Measurements from ENCODE around the gene CRTC3.
"Not testable (repeated sequence)": the region's sequence is repeated elsewhere in the genome, so short reads cannot be mapped to it uniquely, and the experiment has no call there.

Gene CRTC3

DNA sequence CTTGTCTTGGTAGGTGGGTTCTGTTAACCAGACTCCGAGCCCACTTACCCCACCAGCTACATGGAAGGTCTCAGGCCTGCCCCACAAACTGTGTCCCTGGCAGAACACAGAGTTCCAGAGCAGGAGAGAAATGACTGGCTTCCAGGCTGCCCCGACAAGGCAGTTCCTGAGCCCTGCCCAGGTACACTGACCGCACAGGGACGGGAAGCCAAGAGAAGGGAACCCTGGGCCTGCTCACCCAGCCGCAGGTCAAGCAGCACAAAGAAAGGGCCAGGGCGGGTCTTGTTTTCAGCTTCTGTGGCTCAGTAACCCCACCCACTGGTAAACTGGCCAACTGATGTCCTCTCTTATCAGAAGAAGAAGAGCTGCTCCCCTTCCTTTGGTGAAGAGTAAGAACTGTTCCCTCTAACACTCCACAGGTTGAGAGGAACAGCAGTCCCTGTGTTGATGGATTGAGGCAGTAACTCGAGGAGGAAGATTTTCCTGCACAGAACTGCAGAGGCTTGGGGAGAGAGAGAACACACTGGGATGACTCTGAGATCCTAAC, 68.4 kb downstream of the CRTC3 start:
- no peak for DNase-seq

DNA sequence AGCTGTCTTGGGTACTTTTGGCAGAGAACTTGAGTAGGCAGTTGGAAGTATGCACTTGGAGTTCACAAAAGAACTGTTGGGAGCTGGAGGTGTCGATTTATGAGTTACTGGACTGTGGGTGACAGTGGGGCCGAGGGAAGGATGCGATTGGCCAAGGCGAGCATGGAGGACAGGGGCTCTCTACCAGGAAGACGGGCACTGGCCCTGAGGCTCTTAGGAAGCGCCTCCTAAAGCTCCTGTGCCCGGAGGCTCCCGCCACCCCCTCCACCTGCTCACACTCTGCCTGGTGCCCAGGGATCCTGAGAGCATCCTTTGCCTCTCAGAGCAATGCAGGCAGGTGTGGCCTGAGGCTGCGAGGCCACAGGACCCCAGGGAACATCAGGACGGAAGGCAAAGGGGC, 69.0 kb downstream of the CRTC3 start:
- DNase-seq: no peak

DNA sequence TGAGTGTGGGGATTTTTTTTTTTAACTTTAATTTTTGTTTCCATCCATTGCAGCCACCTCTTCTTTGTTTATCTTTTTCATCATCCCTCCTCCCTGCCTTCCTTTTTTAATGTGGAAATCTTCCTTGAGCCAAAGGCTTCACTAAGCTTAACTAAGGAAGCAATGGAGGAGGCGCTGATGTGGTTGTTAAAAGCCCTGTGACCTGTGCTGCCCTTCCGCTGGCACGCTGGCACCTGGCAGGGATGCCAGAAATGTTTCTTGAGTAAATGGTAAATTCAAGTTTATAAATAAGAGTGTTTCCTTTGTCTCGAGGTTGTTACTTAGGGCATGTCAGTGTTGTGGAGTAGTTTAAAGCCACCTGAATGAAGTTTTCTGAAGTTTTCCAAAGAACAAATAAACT, 69.4 kb downstream of the CRTC3 start:
- no peak for DNase-seq

DNA sequence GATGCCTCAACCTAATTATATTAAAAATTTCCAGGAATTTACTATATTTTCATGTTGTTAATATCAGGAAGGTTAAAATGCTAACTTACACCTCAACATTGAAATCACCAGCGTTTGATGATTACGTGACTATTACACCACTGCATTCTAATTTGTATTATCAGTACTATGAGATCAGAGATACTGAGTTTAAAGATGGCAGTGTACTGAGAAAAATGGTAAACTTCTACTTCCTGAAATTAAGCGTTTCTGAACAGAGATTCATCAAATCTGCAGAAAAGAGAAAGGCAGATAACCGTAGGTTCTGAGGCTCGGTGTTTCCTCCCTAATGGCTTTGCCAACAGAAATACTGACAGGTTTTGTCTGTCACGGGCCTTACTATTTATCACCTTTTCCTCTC, 69.9 kb downstream of the CRTC3 start:
- no peak for DNase-seq

DNA sequence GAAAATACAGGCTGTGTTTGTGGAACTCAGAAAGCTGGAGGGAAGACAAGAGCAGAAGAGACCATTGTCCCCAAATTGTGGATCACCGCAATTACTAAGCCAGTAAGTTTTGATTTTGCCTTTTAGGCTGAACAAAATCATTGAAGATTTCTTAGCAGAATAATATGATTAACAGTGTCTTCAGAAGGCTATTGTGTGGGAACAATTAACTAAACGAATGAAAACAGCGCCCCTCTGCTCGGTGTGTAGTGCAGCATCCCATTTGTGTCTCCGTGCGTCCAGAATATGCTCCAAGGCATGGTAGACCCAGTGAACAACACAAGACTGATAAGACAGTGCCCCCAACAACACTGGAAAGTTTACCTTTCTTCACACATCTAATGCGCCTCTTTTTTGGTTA, 71.2 kb downstream of the CRTC3 start:
- DNase-seq: no peak

DNA sequence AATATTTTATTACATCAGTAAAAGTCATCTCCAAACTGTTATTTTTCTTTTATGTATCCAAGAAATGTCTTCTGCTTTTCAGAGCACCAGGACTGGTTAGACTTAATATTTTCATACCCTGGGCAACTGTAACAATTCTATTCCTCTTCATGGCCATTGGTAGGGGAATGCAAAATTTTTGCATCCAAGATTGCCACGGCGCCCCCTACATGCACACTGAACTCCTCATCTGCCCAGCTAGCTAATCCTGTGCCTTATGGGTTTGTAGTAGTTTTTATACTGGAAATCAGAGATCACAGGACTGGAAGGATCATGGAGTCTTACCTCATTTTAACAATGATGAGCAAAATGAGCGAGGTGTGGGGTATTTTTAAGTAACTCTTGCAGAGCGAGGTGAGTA, 74.2 kb downstream of the CRTC3 start:
- DNase-seq: no peak

DNA sequence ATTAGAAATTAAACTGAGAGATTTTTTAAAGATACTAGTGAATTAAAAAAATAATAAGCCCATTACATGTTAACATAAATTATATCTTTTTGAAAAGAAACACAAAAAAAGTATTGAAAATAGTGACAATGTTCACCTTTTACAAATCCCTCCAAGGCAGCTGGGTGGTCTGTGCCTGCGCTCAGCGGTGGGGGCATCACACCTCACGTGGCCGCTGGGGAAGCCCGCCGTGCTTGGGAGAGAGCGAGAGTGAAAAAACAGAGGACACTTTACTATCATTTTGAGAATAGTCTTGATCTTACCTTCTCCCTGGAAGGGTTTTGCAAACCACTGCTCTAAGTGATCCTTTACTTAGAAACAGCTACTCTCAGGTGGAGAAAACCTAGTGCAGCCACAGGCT, 76.9 kb downstream of the CRTC3 start:
- DNase-seq: no peak

DNA sequence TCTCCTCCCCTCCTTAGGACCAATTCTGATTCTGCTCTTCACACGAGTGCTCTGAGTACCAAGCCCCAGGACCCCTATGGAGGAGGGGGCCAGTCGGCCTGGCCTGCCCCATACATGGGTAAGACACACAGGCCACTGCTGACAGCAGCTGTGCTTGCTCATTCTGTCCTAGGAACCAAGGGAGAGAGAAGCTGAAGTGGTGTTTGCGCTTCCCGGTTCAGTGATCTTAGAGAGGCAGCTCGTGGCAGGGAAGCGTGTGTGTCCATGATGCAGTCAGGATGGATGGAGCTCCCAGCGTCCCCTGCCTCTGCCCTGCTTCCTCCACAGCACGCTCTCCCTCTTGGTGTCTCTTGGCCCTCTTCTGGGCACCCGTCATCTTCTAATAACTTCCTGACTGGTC, 77.6 kb downstream of the CRTC3 start:
- DNase-seq: no peak

DNA sequence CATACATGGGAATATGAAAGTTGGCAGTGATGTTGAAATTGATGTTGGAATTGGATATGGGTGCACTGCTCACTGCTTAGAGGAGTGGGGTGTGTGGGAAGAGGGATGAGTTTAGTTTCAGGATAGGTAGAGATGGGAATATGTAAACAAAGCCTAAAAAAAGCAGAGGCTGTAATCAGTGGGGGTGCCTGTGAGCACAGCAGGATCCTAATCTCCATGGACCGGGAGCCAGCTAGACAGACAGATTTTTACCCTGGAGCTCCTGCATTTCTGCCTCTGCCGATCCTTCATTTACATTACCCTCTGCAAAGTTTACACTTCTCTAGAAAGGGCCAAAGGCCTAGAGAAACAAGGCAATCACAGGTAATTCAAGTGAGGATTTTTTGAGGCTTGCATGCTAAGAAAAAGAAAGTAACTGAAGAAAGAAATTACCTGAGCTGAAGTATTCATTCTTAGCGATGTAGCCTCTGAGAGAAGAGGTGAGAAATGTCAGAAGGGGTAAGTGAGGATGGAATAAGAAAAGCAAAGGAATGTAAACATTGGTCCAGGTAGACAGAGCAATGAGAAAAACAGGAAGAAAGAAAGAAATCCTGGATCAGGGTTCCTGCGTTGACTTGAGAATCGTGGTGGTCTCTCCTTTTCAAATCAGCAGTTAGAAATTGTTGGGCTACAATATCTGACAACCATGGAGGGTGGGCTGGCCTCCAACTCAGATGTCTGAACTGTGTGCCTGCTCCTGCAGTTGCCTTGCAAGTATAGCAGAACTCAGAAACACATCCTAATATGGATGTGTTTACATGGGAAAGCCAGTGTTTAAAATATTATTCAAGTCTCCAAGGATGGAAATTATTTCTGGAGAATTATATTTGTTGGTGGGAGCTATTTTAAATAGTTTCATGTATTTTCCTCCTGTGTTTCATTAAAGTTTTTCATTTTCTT, 79.8 kb downstream of the CRTC3 start:
- DNase-seq: no peak

DNA sequence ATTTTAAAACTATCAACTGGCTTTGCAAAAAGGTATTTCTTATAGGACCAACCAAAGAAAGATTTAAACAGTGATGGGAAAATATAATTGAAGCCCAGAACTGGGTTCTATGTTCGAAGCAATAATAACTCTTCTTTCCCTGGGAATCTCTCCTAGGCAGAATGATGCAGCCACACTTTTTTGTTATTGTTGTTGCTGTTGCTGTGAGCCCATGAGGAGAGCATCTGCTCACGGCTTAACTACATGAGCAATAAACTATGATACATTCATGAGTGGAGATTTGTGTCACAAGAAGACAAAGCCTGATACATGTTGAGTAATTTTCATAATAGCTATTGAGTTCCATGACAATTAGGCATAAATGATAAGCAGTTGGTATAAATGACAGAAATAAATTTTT, 80.5 kb downstream of the CRTC3 start:
- DNase-seq: no peak

DNA sequence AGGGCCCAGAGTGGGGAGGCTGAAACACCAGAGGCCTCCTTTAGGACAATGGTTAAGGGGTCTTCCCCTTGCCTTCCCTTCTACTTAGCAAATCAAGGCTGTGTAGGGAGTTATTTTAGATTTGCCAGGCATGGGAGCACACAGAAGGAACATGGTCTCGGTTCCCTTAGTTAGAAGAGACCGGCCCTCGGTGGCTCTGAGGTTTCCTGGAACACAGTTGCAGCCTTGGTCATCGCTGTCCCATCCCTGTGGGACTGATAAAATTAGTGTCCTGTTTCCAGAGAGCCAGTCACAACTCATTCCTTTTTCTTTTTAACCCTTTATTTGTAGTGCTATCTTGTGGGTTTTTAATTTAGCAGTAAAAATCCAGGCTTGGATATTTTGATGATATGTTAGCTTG, 81.4 kb downstream of the CRTC3 start:
- DNase-seq: no peak

DNA sequence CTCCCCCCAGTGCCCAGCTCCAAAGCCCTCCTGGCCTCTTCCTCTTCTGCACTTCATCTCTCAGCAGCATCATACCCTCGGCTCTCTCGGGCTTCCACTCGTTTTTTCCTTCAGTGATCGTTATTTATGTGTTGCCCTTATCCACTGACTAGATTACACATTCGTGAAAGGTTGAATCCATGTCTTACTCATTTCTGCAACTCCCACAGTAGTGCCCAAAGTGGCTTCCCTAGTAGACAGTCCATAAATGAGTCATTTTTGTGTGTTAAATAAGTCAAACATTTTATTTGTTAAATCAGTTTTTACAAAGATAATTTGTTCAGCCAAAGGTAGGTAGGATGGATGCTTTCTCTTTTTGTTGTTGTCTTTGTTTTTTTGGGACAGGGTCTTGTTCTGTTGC, 87.4 kb downstream of the CRTC3 start:
- no peak for DNase-seq

DNA sequence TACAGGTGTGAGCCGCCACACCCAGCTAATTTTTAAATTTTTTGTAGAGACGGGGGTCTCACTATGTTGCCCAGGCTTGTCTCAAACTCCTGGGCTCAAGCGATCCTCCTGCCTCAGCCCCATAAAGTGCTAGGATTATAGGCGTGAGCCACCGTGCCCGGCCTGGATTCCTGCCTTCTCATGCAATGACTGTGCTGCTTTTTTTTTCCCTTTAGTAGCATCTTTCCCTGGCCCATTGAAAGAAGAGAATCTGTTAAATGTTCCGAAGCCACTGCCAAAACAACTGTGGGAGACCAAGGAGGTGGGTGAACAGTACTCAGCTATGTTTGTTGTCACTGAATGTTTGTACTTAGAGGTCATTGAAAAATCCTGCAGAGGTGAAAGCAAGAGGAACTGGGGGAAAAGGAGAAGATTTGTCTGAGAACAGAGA, 88.0 kb downstream of the CRTC3 start:
- DNase-seq: no peak

DNA sequence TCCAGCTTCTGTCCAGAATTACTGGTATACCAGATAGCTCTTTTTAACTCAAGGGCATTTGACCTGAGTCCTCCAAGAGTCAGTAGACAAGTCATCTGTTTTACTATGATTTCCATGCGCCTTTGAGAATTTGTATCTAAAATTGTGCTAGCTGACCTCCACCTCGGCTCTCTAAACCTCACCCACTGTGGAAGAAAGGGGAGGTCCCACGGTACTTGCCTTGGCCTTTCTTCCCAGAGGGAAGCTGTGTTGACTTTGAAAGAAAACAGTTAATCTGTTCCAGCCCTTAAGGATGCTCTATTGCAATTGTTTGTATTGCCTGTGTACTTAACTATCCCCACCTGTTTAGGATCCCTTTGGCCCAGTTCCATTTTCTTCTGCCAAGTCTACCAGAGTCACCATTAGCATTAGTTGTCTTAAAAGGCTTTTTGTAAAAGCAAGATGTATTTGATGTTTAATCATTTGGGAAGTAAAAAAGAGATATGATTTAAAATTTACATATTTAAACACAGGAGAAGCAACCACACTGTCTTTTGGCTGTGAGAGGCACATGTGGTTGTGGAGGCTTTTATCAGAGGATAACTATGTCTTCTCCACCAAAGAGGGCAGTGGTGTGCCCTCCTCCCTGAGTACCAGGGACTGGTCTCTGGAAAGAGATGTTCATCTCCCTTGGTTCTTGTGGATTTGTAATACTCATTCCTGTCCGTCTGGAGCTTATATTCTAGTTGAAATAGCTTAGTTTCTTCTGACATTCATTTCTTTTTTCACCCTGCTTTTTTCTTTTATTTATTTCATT, 88.8 kb downstream of the CRTC3 start:
- no peak for DNase-seq

DNA sequence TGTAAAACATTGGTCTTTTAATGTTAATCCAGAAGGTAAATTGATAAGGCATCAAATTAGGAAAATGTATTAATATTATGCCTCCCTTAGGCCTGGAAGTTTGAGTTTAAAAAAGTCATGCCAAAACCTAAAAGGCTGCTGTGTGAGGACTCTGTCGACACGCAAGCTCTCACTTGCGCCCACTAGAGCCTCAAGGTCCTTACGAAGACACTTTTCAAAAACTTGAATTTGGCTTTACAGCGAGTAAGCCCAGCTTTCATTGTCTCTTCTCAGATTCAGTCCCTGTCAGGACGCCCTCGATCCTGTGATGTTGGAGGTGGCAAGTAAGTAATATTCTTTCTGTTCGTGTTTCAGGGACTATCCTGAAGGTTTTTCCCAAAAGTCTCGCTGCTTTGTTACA, 89.7 kb downstream of the CRTC3 start:
- no peak for DNase-seq

DNA sequence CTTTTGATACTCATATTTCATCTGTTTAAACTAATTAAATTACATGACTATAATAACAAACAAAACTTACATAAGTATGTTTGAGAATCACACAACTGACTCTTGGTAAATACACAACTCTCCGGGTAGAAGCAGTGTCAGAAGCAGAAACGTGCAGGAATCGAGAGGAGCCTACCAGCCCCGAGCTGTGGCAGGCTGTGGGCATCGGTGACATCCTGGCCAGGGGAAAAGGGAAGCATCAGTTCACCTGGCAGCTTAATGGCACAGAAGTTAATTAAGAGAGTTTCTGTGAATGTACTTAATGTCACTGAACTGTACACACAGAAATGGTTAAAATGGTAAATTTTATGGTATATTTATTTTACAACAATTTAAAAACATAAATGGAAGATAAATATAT, 90.2 kb downstream of the CRTC3 start:
- no peak for DNase-seq

DNA sequence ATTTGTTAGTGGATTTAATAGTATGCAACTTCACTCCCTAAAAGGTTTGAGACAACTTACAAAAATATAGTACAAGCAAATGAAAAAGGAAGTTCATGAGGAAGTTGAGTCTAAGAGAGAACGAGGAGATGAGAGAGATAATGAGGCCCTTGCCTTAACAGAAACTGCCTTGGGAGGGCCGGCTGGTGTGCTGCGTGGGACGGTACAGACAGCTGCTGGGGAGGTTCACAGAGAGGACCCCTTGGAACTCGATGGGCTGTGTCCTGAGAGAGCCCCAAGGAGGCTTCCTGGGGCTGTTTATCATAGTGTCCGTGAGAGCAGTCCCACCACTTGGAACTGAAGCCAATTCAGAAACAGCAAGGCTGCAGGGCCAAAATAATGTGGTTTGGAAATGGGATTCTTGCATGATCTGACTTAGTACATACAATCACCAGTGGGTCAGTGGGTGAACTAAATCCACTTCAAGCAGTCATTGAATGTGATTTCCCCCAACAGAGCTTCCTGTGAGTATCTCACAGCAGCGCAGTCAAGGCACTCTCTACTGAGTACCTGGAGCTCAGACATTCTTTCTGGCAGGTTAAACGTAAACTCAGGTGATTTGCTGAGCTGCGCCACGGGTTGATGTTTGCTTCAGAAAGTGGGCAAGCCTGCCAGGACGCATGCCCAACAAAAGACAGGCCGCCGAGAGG, 90.8 kb downstream of the CRTC3 start:
- no peak for DNase-seq

DNA sequence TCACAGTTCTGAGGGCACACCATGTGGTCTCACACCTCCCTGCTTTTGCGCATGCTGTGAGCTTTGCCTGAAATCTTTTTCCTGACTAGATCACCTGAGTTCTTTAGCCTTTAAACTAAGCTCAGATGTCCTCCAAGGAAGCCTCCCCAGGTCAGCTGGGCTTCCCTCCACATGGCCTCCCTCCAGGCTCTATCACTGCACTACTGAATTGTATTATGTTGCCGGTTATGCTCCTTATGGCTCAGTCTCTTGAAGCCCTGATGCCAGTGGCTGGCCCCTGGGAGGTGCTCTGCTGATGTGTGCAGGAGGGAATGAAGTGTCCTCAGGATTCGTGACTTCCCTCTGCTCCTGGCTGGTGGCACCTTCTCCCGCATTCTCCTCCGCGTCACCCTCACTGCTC, 94.1 kb downstream of the CRTC3 start:
- no peak for DNase-seq

DNA sequence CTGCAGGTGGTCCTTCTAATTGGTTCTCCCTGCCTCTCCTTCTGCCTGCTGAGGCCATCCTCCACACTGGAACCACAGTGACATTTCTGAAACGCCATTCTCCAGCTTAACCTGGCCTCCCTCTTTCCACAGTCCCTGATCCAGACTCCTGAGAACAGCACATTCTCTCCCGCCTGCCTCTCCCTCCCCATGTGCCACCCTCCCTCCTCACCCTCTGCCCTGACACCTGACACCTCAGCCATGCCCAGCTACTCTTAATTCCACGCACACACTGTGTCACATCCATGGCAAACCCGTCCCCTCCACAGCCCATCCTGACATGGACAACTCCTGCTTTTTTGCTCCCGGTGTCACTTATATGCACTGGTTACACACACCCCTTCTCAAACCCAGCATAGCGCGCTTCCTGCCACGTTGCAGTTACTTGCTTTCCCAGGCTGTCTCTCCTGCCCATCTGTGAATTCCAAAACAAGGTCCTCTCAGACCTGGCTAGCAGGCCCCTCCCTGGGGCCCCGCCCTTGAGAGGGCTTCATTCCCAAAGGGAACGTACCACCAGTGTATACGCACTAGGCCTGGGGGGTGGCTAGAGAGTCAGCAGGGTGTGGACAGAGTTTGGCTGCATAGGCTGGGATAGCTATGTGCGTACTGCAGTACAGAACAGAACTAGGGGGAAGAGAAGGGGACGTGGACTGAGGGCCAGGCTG, 94.7 kb downstream of the CRTC3 start:
- DNase-seq: no peak

DNA sequence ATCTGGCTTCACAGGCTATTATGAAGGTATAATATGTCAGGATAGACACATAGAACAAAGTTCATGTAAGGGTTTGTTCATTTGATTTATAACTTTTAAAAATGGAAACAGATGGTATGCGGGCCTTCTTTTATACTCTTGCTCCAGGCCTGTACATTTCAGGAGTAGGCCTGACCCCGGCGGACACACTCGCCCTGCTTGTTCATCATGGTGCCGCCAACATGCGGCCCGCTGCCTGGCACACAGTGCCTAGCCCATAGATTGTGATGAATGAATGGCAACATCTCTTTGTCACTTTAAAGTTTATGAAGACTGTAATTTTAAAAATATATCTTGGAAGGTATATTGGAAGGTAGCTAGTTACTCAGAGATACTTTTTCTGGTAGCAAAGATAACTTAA, 95.3 kb downstream of the CRTC3 start:
- no peak for DNase-seq

DNA sequence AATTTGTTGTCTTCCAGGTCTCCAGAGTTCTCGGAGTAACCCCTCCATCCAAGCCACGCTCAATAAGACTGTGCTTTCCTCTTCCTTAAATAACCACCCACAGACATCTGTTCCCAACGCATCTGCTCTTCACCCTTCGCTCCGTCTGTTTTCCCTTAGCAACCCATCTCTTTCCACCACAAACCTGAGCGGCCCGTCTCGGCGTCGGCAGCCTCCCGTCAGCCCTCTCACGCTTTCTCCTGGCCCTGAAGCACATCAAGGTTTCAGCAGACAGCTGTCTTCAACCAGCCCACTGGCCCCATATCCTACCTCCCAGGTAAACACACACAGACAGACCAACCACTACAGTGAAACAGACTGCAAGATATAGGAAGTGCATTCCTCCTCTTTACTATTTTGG, 99.5 kb downstream of the CRTC3 start:
- no peak for DNase-seq

DNA sequence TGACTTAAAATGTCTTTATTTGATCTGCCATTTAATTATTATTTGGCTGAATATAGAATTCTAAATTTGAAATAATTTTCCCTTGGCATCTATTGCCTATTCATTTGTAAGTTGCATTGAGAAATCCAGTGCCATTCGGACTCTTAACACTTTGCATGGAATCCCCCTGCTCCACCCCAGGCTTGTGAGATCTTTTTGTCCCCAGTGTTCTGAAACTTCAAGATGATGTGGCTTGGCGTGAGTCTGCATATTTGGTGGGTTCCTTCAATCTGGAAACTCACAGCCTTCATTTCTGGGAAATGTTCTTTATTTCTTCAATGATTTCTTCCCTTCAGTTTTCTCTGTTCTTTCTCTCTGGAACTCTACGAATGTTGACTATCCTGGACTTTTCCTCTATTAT, 103.6 kb downstream of the CRTC3 start:
- DNase-seq: no peak

DNA sequence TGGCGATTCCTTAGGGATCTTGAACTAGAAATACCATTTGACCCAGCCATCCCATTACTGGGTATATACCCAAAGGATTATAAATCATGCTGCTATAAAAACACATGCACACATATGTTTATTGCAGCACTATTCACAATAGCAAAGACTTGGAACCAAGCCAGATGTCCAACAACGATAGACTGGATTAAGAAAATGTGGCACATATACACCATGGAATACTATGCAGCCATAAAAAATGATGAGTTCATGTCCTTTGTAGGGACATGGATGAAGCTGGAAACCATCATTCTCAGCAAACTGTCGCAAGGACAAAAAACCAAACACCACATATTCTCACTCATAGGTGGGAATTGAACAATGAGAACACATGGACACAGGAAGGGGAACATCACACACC, 107.3 kb downstream of the CRTC3 start:
- DNase-seq: not testable (repeated sequence)

All from NCI-H524 treated with DMSO at 0.1 percent for 48 hours (cell line).